Measurements from ENCODE around the gene CNTRL. TPM values are rescaled to one million over a fixed set of nuclear protein-coding genes. Genes with fewer than 3 reads are reported as not detected.

CNTRL gene
- total and polyA plus RNA-seq, 8 donors, result 4.4 to 27.4 (median 11.2) TPM

GRCh38 chr9:121199921-121200320, 125.2 kb downstream of the CNTRL start:
- Histone ChIP-seq H3K27ac (peak overlapping the region in 3 of 5 donors; percentile 96 to 98 (median 97)), H3K4me1 (peaks cover 49 to 65% (median 61%) of the 10 kb centered on the region in 4 donors), H3K27me3 (no peaks in the 10 kb centered on the region), H3K4me3 (peak overlapping the region; percentile 95 to 99 (median 96)), H3K9me3 (no peaks in the 10 kb centered on the region), H3K36me3 (no peaks in the 10 kb centered on the region)
- 8 to 18% (median 13%) methylated on average over 2 of the region's 2 CpGs for WGBS, 5 donors
- intact Hi-C loops (cut with DNase I; ENCODE audit: low total_unique reads), result no loop called here
- TF ChIP-seq CTCF (IDR thresholded peaks at IDR 0.05) (no peak), POLR2AphosphoS5 (IDR thresholded peaks at IDR 0.05) (no peak), EP300 (IDR thresholded peaks at IDR 0.05) (no peak), POLR2A (IDR thresholded peaks at IDR 0.05) (no peak)
- no peak for DNase-seq

- DNase-seq, result peak in 1 of 2 donors; percentile 21
- intact Hi-C loops (cut with DNase I; ENCODE audit: low total_unique reads), result no loop called here
- TF ChIP-seq POLR2A (IDR thresholded peaks at IDR 0.05) (no peak), EP300 (IDR thresholded peaks at IDR 0.05) (no peak), POLR2AphosphoS5 (IDR thresholded peaks at IDR 0.05) (no peak), CTCF (IDR thresholded peaks at IDR 0.05) (no peak)
- H3K36me3 ChIP-seq, result no peaks in the 10 kb centered on the region
- peak overlapping the region; percentile 95 to 99 (median 96) for H3K4me3 ChIP-seq
- H3K27me3 ChIP-seq, result no peaks in the 10 kb centered on the region
- H3K9me3 ChIP-seq, result no peaks in the 10 kb centered on the region
- peak overlapping the region; percentile 95 to 98 (median 97) for H3K27ac ChIP-seq
- 5 to 12% (median 6%) methylated on average over 4 of the region's 4 CpGs for WGBS, 5 donors
- peaks cover 49 to 61% (median 58%) of the 10 kb centered on the region in 4 donors for H3K4me1 ChIP-seq
Measured at GRCh38 chr9:121200356-121200755, 125.6 kb downstream of the CNTRL start.

- Histone ChIP-seq H3K36me3 (no peaks in the 10 kb centered on the region), H3K27me3 (no peaks in the 10 kb centered on the region), H3K9me3 (no peaks in the 10 kb centered on the region), H3K4me3 (peak overlapping the region; percentile 95 to 99 (median 96)), H3K27ac (peak overlapping the region; percentile 95 to 98 (median 97)), H3K4me1 (peaks cover 47 to 54% (median 52%) of the 10 kb centered on the region in 4 donors)
- TF ChIP-seq CTCF (IDR thresholded peaks at IDR 0.05), result no peak
- intact Hi-C loops (cut with DNase I; ENCODE audit: low total_unique reads), result no loop called here
- DNase-seq, result peak; percentile 53 to 76
- 0 to 1% (median 0%) methylated on average over 22 to 81 of the region's 81 CpGs for WGBS, 5 donors
Measured at GRCh38 chr9:121201045-121201737, 126.4 kb downstream of the CNTRL start.

- intact Hi-C loops (cut with DNase I; ENCODE audit: low total_unique reads), result no loop called here
- Histone ChIP-seq H3K36me3 (no peaks in the 10 kb centered on the region), H3K9me3 (no peaks in the 10 kb centered on the region), H3K4me3 (peak within 1 kb of the TSS; percentile 95 to 99 (median 96)), H3K27ac (peak within 1 kb of the TSS; percentile 95 to 98 (median 97)), H3K27me3 (no peaks in the 10 kb centered on the region), H3K4me1 (peaks cover 39 to 48% (median 44%) of the 10 kb centered on the region in 4 donors)
- peak; percentile 100 for DNase-seq
- WGBS, 5 donors, result 1 to 10% (median 2%) methylated on average over 13 to 55 of the region's 55 CpGs
- TF ChIP-seq POLR2AphosphoS5 (IDR thresholded peaks at IDR 0.05) (peak; percentile 64 to 94 (median 72)), POLR2A (IDR thresholded peaks at IDR 0.05) (no peak), EP300 (IDR thresholded peaks at IDR 0.05) (no peak), CTCF (IDR thresholded peaks at IDR 0.05) (peak in 5 of 7 experiments; percentile 33 to 58 (median 42))
Measured at GRCh38 chr9:121201738-121202533, 127.2 kb downstream of the CNTRL start, which contains the start of gene RAB14. RAB14 (minus strand) TSS chr9:121201869; CDS start chr9:121193412, 8,457 bp downstream.

All from stomach (tissue), 9 donors.